RWPE1 (cell line): ENCODE results near the gene FHOD3.

ENCODE experiments used
- CTCF ChIA-PET: fragments of 350-600 bp; sonication (Branson Sonifier 250); formaldehyde crosslinking; extraction: SDS; loops from one replicate; lab custom pipeline; 2021; lab: Yijun Ruan, JAX
- POLR2A ChIA-PET: fragments of 400-600 bp; formaldehyde crosslinking; extraction: SDS; loops from one replicate; lab custom pipeline; 2020; ENCODE audit warnings: antibody characterized with exemption; ENCODE audit not compliant: low non-redundant PET; lab: Yijun Ruan, JAX
- DNase-seq: peaks from one replicate; pipeline ENCODE4 v3.0.0; 2012; ENCODE audit warnings: low spot score
- H3K27ac ChIP-seq: fragments of 450-650 bp; 2 replicates; pipeline ENCODE4 v1.5.1; 2017
- CTCF ChIP-seq: fragments of 450-650 bp; conservative IDR thresholded peaks from 2 replicates; pipeline ENCODE4 v1.5.1; 2017; ENCODE audit warnings: low read depth, mild to moderate bottlenecking

FHOD3 gene

GRCh38 chr18:36685580-36685979 is 388.1 kb downstream of the FHOD3 start:
- no peak overlapping the region for H3K27ac ChIP-seq
- ChIA-PET POLR2A (no interaction called here), CTCF (interaction anchor here (0.6 kb wide), 1 partner anchor 96 kb away, joined by 3 read pairs; no protein-coding TSS in a partner anchor)
- no peak for TF ChIP-seq CTCF
- DNase-seq = no peak

GRCh38 chr18:36688020-36688965 is 390.8 kb downstream of the FHOD3 start:
- peak; percentile 67 for DNase-seq
- peak; percentile 89 for TF ChIP-seq CTCF
- POLR2A ChIA-PET = no interaction called here
- H3K27ac ChIP-seq = no peak overlapping the region
- CTCF ChIA-PET = interaction anchor here (0.6 to 1.6 kb wide), 6 partner anchors 13 to 591 kb away, joined by 3 to 5 read pairs (median 3); no protein-coding TSS in a partner anchor

- DNase-seq = no peak
- ChIA-PET CTCF (no interaction called here), POLR2A (no interaction called here)
- no peak overlapping the region for H3K27ac ChIP-seq
- TF ChIP-seq CTCF = no peak
Measured at GRCh38 chr18:36692371-36692770, 394.9 kb downstream of the FHOD3 start.

GRCh38 chr18:36692921-36693332 is 395.4 kb downstream of the FHOD3 start:
- TF ChIP-seq CTCF = no peak
- ChIA-PET POLR2A (no interaction called here), CTCF (no interaction called here)
- DNase-seq = no peak
- no peak overlapping the region for H3K27ac ChIP-seq

GRCh38 chr18:36693931-36694620 is 396.6 kb downstream of the FHOD3 start:
- ChIA-PET POLR2A (no interaction called here), CTCF (no interaction called here)
- TF ChIP-seq CTCF = no peak
- DNase-seq = no peak
- H3K27ac ChIP-seq = no peak overlapping the region

- H3K27ac ChIP-seq = no peak overlapping the region
- ChIA-PET POLR2A (no interaction called here), CTCF (no interaction called here)
- no peak for DNase-seq
- TF ChIP-seq CTCF = no peak
Measured at GRCh38 chr18:36695806-36696205, 398.3 kb downstream of the FHOD3 start.
